H1 (cell line): ENCODE measurements around the gene AIF1. TPM values are rescaled to one million over a fixed set of nuclear protein-coding genes. Genes with fewer than 3 reads are reported as not detected.

Source experiments
- CTCF ChIA-PET: fragments of 300-600 bp; sonication (Branson Sonifier 250); formaldehyde crosslinking; loops from one replicate; lab custom pipeline; 2021; ENCODE audit not compliant: partially characterized antibody; lab: Charles Lee
- POLR2A ChIA-PET: fragments of 300-600 bp; sonication (Branson Sonifier 250); formaldehyde crosslinking; loops from one replicate; lab custom pipeline; 2021; ENCODE audit warnings: inconsistent platforms; ENCODE audit not compliant: partially characterized antibody; lab: Charles Lee
- DNase-seq, 2 experiments: peaks; one replicate each; pipeline versions ENCODE4 v3.0.0 to v3.0.0-alpha.2; 2010 to 2022; ENCODE audit warnings: low spot score in 2 of 2, low read depth in 1 of 2, mixed read lengths in 1 of 2
- FAIRE-seq: peaks from 2 replicates; lab custom pipeline; 2011; peaks lifted over from hg19 to GRCh38; lab: Jason Lieb, UNC
- H2AFZ ChIP-seq: 2 replicates; pipeline ENCODE4 v1.8.1; 2012; ENCODE audit warnings: low read length, inconsistent platforms
- H2AK5ac ChIP-seq: 2 replicates; pipeline ENCODE4 v1.6.1; 2013; ENCODE audit warnings: low read depth, low read length
- H2BK120ac ChIP-seq: replicated peaks from 2 replicates; pipeline ENCODE3; 2013; ENCODE audit warnings: low read depth, low read length, inconsistent platforms
- H2BK12ac ChIP-seq: 2 replicates; pipeline ENCODE4 v1.6.1; 2013; ENCODE audit warnings: low read depth, low read length
- H2BK15ac ChIP-seq: 2 replicates; pipeline ENCODE4 v1.6.1; 2013; ENCODE audit warnings: low read length
- H2BK20ac ChIP-seq: 2 replicates; pipeline ENCODE4 v1.6.1; 2013; ENCODE audit warnings: low read length
- H2BK5ac ChIP-seq: 2 replicates; pipeline ENCODE4 v1.6.1; 2013; ENCODE audit warnings: low read depth, low read length
- H3K14ac ChIP-seq: 2 replicates; pipeline ENCODE4 v1.6.1; 2013; ENCODE audit warnings: inconsistent platforms; ENCODE audit not compliant: insufficient read length
- H3K18ac ChIP-seq: 2 replicates; pipeline ENCODE4 v1.6.1; 2013; ENCODE audit warnings: low read length; ENCODE audit errors: extremely low read depth
- H3K23ac ChIP-seq: 2 replicates; pipeline ENCODE4 v1.6.1; 2013; ENCODE audit warnings: inconsistent platforms; ENCODE audit not compliant: insufficient read length
- H3K23me2 ChIP-seq: 2 replicates; pipeline ENCODE4 v1.6.1; 2013; ENCODE audit warnings: low read depth, low read length
- H3K27ac ChIP-seq: 2 replicates; pipeline ENCODE4 v1.6.1; 2011; ENCODE audit warnings: low read depth, low read length, inconsistent platforms
- H3K27me3 ChIP-seq, 4 experiments: replicated peaks in 1 of 4; 1 replicate in 1 of 4; 2 replicates in 3 of 4; pipeline versions ENCODE4 v1.6.1 to v1.8.1; 2011 to 2013; ENCODE audit warnings: low read length in 3 of 4, mild to moderate bottlenecking in 3 of 4, inconsistent platforms in 2 of 4, mixed read lengths in 2 of 4, moderate library complexity in 1 of 4; ENCODE audit not compliant: control insufficient read depth in 3 of 4, insufficient read depth in 3 of 4; ENCODE audit errors: extremely low read depth in 1 of 4
- H3K36me3 ChIP-seq, 4 experiments: 2 replicates each; pipeline versions ENCODE4 v1.6.1 to v1.8.1; 2011 to 2013; ENCODE audit warnings: mild to moderate bottlenecking in 4 of 4, low read length in 3 of 4, moderate library complexity in 2 of 4, control low read depth in 1 of 4, inconsistent platforms in 1 of 4; ENCODE audit not compliant: insufficient read depth in 4 of 4, control insufficient read depth in 2 of 4
- H3K4ac ChIP-seq: replicated peaks from 2 replicates; pipeline ENCODE3; 2013; ENCODE audit warnings: low read length, low read depth, mixed read lengths, inconsistent platforms; ENCODE audit not compliant: insufficient read length
- H3K4me1 ChIP-seq, 4 experiments: replicated peaks in 1 of 4; 1 replicate in 1 of 4; 2 replicates in 3 of 4; pipeline versions ENCODE4 v1.6.1 to v1.8.1; 2011 to 2013; ENCODE audit warnings: low read length in 3 of 4, inconsistent platforms in 2 of 4, mixed read lengths in 1 of 4; ENCODE audit not compliant: insufficient read depth in 4 of 4, control insufficient read depth in 3 of 4
- H3K4me2 ChIP-seq, 2 experiments: 2 replicates each; pipeline versions ENCODE4 v1.6.1 to v1.8.1; 2011 to 2013; ENCODE audit warnings: low read depth in 2 of 2, low read length in 2 of 2, control low read depth in 1 of 2, inconsistent platforms in 1 of 2, mild to moderate bottlenecking in 1 of 2; ENCODE audit not compliant: insufficient read depth in 1 of 2
- H3K4me3 ChIP-seq, 4 experiments: fragments of 200-600, 300-600 bp in 1 of 4; sonication (generic), shearing (Covaris generic), sonication (Bioruptor Twin) in 1 of 4; 2 replicates each; pipeline versions ENCODE4 v1.5.1 to v1.8.1; 2011 to 2016; ENCODE audit warnings: low read length in 4 of 4, low read depth in 3 of 4, control low read depth in 2 of 4, inconsistent platforms in 2 of 4, mild to moderate bottlenecking in 2 of 4, mixed read lengths in 1 of 4, moderate library complexity in 1 of 4; ENCODE audit not compliant: insufficient read depth in 2 of 4; ENCODE audit errors: extremely low read depth in 1 of 4
- H3K56ac ChIP-seq: replicated peaks from 2 replicates; pipeline ENCODE3; 2013; ENCODE audit warnings: low read depth, mild to moderate bottlenecking, mixed read lengths, low read length, inconsistent platforms; ENCODE audit not compliant: insufficient read length
- H3K79me1 ChIP-seq: 2 replicates; pipeline ENCODE4 v1.6.1; 2013; ENCODE audit warnings: low read depth, low read length, control low read depth
- H3K79me2 ChIP-seq, 2 experiments: 2 replicates each; pipeline versions ENCODE4 v1.6.1 to v1.8.1; 2012 to 2013; ENCODE audit warnings: low read length in 2 of 2, mild to moderate bottlenecking in 2 of 2, inconsistent platforms in 1 of 2; ENCODE audit not compliant: insufficient read depth in 2 of 2, control insufficient read depth in 1 of 2
- H3K9ac ChIP-seq, 4 experiments: replicated peaks in 1 of 4; 1 replicate in 1 of 4; 2 replicates in 3 of 4; pipeline versions ENCODE4 v1.6.1 to v1.8.1; 2011 to 2013; ENCODE audit warnings: low read depth in 3 of 4, low read length in 3 of 4, control low read depth in 2 of 4, mild to moderate bottlenecking in 2 of 4, moderate library complexity in 2 of 4, inconsistent platforms in 1 of 4; ENCODE audit errors: extremely low read depth in 1 of 4
- H3K9me3 ChIP-seq, 2 experiments: 2 replicates each; pipeline versions ENCODE4 v1.6.1 to v1.8.1; 2012 to 2013; ENCODE audit warnings: mild to moderate bottlenecking in 2 of 2, moderate library complexity in 2 of 2, control low read depth in 1 of 2, inconsistent platforms in 1 of 2, low read depth in 1 of 2, low read length in 1 of 2, mixed read lengths in 1 of 2; ENCODE audit not compliant: insufficient read depth in 2 of 2
- H4K20me1 ChIP-seq, 2 experiments: replicated peaks in 1 of 2; 2 replicates each; pipeline versions ENCODE3 to v1.8.1; 2011 to 2013; ENCODE audit warnings: inconsistent platforms in 2 of 2, low read length in 2 of 2, mild to moderate bottlenecking in 1 of 2; ENCODE audit not compliant: insufficient read depth in 2 of 2, control insufficient read depth in 1 of 2
- H4K5ac ChIP-seq: 2 replicates; pipeline ENCODE4 v1.6.1; 2013; ENCODE audit warnings: low read length, low read depth, mixed read lengths, inconsistent platforms; ENCODE audit not compliant: insufficient read length
- H4K8ac ChIP-seq: 2 replicates; pipeline ENCODE4 v1.8.0; 2013; ENCODE audit warnings: mild to moderate bottlenecking, moderate library complexity, low read length, inconsistent platforms; ENCODE audit not compliant: insufficient read depth; ENCODE audit errors: extremely low read depth
- H4K91ac ChIP-seq: replicated peaks from 2 replicates; pipeline ENCODE3; 2013; ENCODE audit warnings: low read length, mixed read lengths, inconsistent platforms; ENCODE audit not compliant: insufficient read length
- JUN ChIP-seq: IDR thresholded peaks from 2 replicates; pipeline ENCODE4 v1.6.1; 2011; ENCODE audit warnings: low read depth, mild to moderate bottlenecking, improper control_type of control experiment, low read length
- RFX5 ChIP-seq: IDR thresholded peaks from 2 replicates; pipeline ENCODE4 v1.6.1; 2011; ENCODE audit warnings: low read depth, low read length, improper control_type of control experiment, borderline replicate concordance
- SIRT6 ChIP-seq: IDR thresholded peaks from one replicate; pipeline ENCODE4 v1.7.1; 2012; ENCODE audit warnings: low read length, inconsistent platforms
- WGBS, 2 experiments: shearing (Covaris generic) in 1 of 2; methylation state at CpG; one replicate each; pipeline versions ENCODE4 v1.1.6 to v1.1.7; 2013 to 2015; ENCODE audit warnings: low lambda C conversion rate in 2 of 2, mixed read lengths in 2 of 2, inconsistent platforms in 1 of 2, low coverage in 1 of 2, missing lambda C conversion rate in 1 of 2; ENCODE audit not compliant: insufficient replicate concordance in 2 of 2, insufficient coverage in 1 of 2, insufficient read length in 1 of 2; ENCODE audit errors: extremely low coverage in 1 of 2, missing lambda C conversion rate in 1 of 2; 5-methylcytosine and 5-hydroxymethylcytosine counted together
- polyA plus RNA-seq, 7 experiments: library from polyadenylated mRNA; depleted of rRNA in 3 of 7; stranded (reverse) in 5 of 7; unstranded in 2 of 7; fragments of >200 nt in 5 of 7; fragments of 200-250 nt in 2 of 7; gene quantifications; 1 replicate in 5 of 7; 2 replicates in 1 of 7; 4 replicates in 1 of 7; pipeline versions ENCODE4 v1.2.1 to v1.2.3, GENCODE V29; 2011 to 2013; ENCODE audit warnings: missing spikeins in 2 of 7, mixed read lengths in 2 of 7
- total RNA-seq: library from RNA; stranded (reverse); fragmentation: NEBNext Ultra II Directional; extraction: Animal tissue kit (Norgen Biotek cat#: 25700); gene quantifications from 2 replicates; pipeline ENCODE4 v1.2.1, GENCODE V29; 2021
- TF ChIP-seq, protein P1 (sequence below): IDR thresholded peaks from 2 replicates; pipeline ENCODE4 v1.6.1; 2011; ENCODE audit warnings: low read depth, mild to moderate bottlenecking, low read length; ENCODE audit not compliant: insufficient read depth

AIF1 gene
- total and polyA plus RNA-seq, 2 of the 8 experiments (the other 6 are each of a cell fraction or from before 2014, with no cell fraction given), result 6.3 to 9.8 TPM

- Histone ChIP-seq H3K4me1 (peaks cover 0 to 7% (median 2%) of the 10 kb centered on the region in 4 experiments; a peak in 3 of 7 replicates), H3K79me1 (peaks cover 9% of the 10 kb centered on the region), H2BK20ac (no peak overlapping the region), H3K27me3 (no peaks in the 10 kb centered on the region), H3K4me2 (no peak overlapping the region), H2AK5ac (no peak overlapping the region), H2BK120ac (no peak overlapping the region), H3K79me2 (peaks cover 0 to 22% of the 10 kb centered on the region in 2 experiments; a peak in 2 of 4 replicates), H3K23me2 (peaks cover 4% of the 10 kb centered on the region), H4K20me1 (peaks cover 0 to 3% of the 10 kb centered on the region in 2 experiments), H3K4ac (no peak overlapping the region), H4K91ac (no peak overlapping the region), H3K4me3 (no peak overlapping the region), H3K14ac (no peak overlapping the region), H2AFZ (no peak overlapping the region), H3K9ac (no peak overlapping the region), H3K9me3 (no peaks in the 10 kb centered on the region), H3K27ac (no peak overlapping the region), H2BK12ac (no peak overlapping the region), H3K36me3 (peaks cover 4 to 10% (median 7%) of the 10 kb centered on the region in 4 experiments; a peak in 5 of 8 replicates), H3K23ac (no peak overlapping the region), H2BK15ac (no peak overlapping the region), H3K56ac (no peak overlapping the region), H4K5ac (no peak overlapping the region), H2BK5ac (peak overlapping the region; percentile 35; the same call in 1 of the 2 replicates), H3K18ac (no peak overlapping the region), H4K8ac (no peak overlapping the region)
- DNase-seq, result no peak
- POLR2A ChIA-PET, result interaction anchor here (1.0 to 25.5 kb wide), 8 partner anchors 6 to 127 kb away, joined by 3 to 883 read pairs (median 12); partner anchors contain the start of genes AIF1, ATP6V1G2, C6orf47 and CSNK2B
- no peak for FAIRE-seq
- CTCF ChIA-PET, result interaction anchor here (0.6 to 3.2 kb wide), 5 partner anchors 51 to 116 kb away, joined by 3 to 9 read pairs (median 6); no protein-coding TSS in a partner anchor
- TF ChIP-seq, protein P1, sequence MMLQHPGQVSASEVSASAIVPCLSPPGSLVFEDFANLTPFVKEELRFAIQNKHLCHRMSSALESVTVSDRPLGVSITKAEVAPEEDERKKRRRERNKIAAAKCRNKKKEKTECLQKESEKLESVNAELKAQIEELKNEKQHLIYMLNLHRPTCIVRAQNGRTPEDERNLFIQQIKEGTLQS, result no peak
- TF ChIP-seq RFX5 (no peak), JUN (no peak), SIRT6 (no peak)
- 83% methylated on average over 6 of the region's 6 CpGs; no CpG with 5 or more reads in 1 of the 2 experiments for WGBS, 2 experiments
Observed at GRCh38 chr6:31657406-31658157, 42.5 kb downstream of the AIF1 start.
